GM12878 (cell line): ENCODE data around the gene UTP3. TPM values are rescaled to one million over a fixed set of nuclear protein-coding genes. Genes with fewer than 3 reads are reported as not detected.
A peak's percentile ranks its signal among the peaks of the same experiment; 100 is the strongest.

Experiments
- ATAC-seq: fragments of 200-7000 bp; cut with Tn5 transposase; 3 replicates; pipeline ENCODE4 v1.9.1; 2020; ENCODE audit warnings: mild to moderate bottlenecking, moderate library complexity
- BruUV-seq: library from RNA; stranded (reverse); fragments of 400-500 nt; replicated peaks from 2 replicates; lab custom pipeline; 2021; lab: Mats Ljungman, UMichigan
- CTCF ChIA-PET: fragments of 300-600 bp; sonication (Branson Sonifier 250); formaldehyde crosslinking; extraction: SDS; loops from one replicate; lab custom pipeline; 2021; ENCODE audit warnings: inconsistent platforms; lab: Yijun Ruan, JAX
- POLR2A ChIA-PET: fragments of 350-600 bp; formaldehyde crosslinking; extraction: SDS; loops from one replicate; lab custom pipeline; 2021; ENCODE audit warnings: inconsistent platforms; lab: Charles Lee
- RAD21 ChIA-PET: fragments of 300-600 bp; sonication (Branson Sonifier 250); formaldehyde crosslinking; loops from one replicate; lab custom pipeline; 2023; ENCODE audit warnings: antibody characterized with exemption; ENCODE audit not compliant: unreplicated experiment; lab: Charles Lee
- SMC1A ChIA-PET: fragments of 300-600 bp; sonication (Branson Sonifier 250); formaldehyde crosslinking; loops from one replicate; lab custom pipeline; 2023; ENCODE audit not compliant: unreplicated experiment, uncharacterized antibody; lab: Charles Lee
- DNase-seq: peaks from one replicate; pipeline ENCODE4 v3.0.0-alpha.2; 2011; ENCODE audit warnings: low read depth, low spot score
- FAIRE-seq: peaks from 3 replicates; lab custom pipeline; 2011; peaks lifted over from hg19 to GRCh38; lab: Jason Lieb, UNC
- H2AFZ ChIP-seq: 2 replicates; pipeline ENCODE4 v1.6.0; 2011; ENCODE audit warnings: low read depth, low read length, control low read depth; ENCODE audit not compliant: control insufficient read depth
- H3K27ac ChIP-seq: 2 replicates; pipeline ENCODE4 v1.5.1; 2011; ENCODE audit warnings: control low read depth; ENCODE audit not compliant: control insufficient read depth, insufficient read depth
- H3K27me3 ChIP-seq, 2 experiments: replicated peaks in 1 of 2; 2 replicates each; pipeline versions ENCODE4 v1.6.0 to v1.6.1; 2011; ENCODE audit warnings: low read length in 1 of 2; ENCODE audit not compliant: control insufficient read depth in 2 of 2, insufficient read depth in 2 of 2
- H3K36me3 ChIP-seq, 2 experiments: 2 replicates each; pipeline ENCODE4 v1.5.1; 2011; ENCODE audit warnings: low read length in 1 of 2; ENCODE audit not compliant: control insufficient read depth in 2 of 2, insufficient read depth in 2 of 2
- H3K4me1 ChIP-seq: 2 replicates; pipeline ENCODE4 v1.6.1; 2011; ENCODE audit warnings: mild to moderate bottlenecking, low read length, moderate library complexity, mixed read lengths; ENCODE audit not compliant: control insufficient read depth, insufficient read depth
- H3K4me2 ChIP-seq: 2 replicates; pipeline ENCODE4 v1.6.0; 2011; ENCODE audit warnings: control low read depth; ENCODE audit not compliant: control insufficient read depth, insufficient read depth
- H3K4me3 ChIP-seq: fragments of 200-600 bp; sonication (generic); 2 replicates; pipeline ENCODE4 v1.5.1; 2016
- H3K79me2 ChIP-seq: 2 replicates; pipeline ENCODE4 v1.6.0; 2011; ENCODE audit warnings: low read length; ENCODE audit not compliant: control insufficient read depth, insufficient read depth
- H3K9ac ChIP-seq: 2 replicates; pipeline ENCODE4 v1.8.0; 2011; ENCODE audit warnings: low read length, control low read depth, mixed read lengths; ENCODE audit not compliant: control insufficient read depth, insufficient read depth
- H3K9me3 ChIP-seq: replicated peaks from 3 replicates; pipeline ENCODE4 v1.5.1; 2011; ENCODE audit warnings: mild to moderate bottlenecking, low read length; ENCODE audit not compliant: control insufficient read depth, insufficient read depth
- H4K20me1 ChIP-seq: 2 replicates; pipeline ENCODE4 v1.6.0; 2011; ENCODE audit not compliant: control insufficient read depth, insufficient read depth
- ASH2L ChIP-seq: fragments of 300-600, 200-600 bp; sonication (generic); IDR thresholded peaks from 2 replicates; pipeline ENCODE4 v1.6.1; 2017; ENCODE audit warnings: low read depth, mild to moderate bottlenecking, borderline replicate concordance
- CREB1 ChIP-seq: IDR thresholded peaks from 2 replicates; pipeline ENCODE4 v1.6.1; 2012; ENCODE audit warnings: low read depth, mild to moderate bottlenecking, inconsistent platforms
- EP300 ChIP-seq, 2 experiments: fragments of 150-350 bp in 1 of 2; IDR thresholded peaks; 2 replicates each; pipeline ENCODE4 v1.6.1; 2011 to 2012; ENCODE audit warnings: low read depth in 2 of 2, low read length in 2 of 2, borderline replicate concordance in 1 of 2, improper control_type of control experiment in 1 of 2, inconsistent platforms in 1 of 2; ENCODE audit not compliant: control insufficient read depth in 1 of 2
- HDAC6 ChIP-seq: fragments of 200-600 bp; sonication (generic); IDR thresholded peaks from one replicate; pipeline ENCODE4 v1.8.0; 2017; ENCODE audit warnings: antibody characterized with exemption; ENCODE audit not compliant: unreplicated experiment
- MEF2A ChIP-seq: IDR thresholded peaks from 2 replicates; pipeline ENCODE4 v1.6.1; 2011; ENCODE audit warnings: low read depth, mild to moderate bottlenecking, low read length, moderate library complexity; ENCODE audit not compliant: insufficient read depth
- NFIC ChIP-seq: IDR thresholded peaks from 2 replicates; pipeline ENCODE4 v1.6.1; 2012; ENCODE audit warnings: low read depth, mild to moderate bottlenecking, inconsistent platforms, low read length, moderate library complexity
- NR2F1 ChIP-seq: fragments of 450-650 bp; conservative IDR thresholded peaks from 2 replicates; pipeline ENCODE4 v1.6.1; 2017; ENCODE audit warnings: mild to moderate bottlenecking
- POU2F2 ChIP-seq: IDR thresholded peaks from 3 replicates; pipeline ENCODE4 v1.6.1; 2011; ENCODE audit warnings: low read depth, mild to moderate bottlenecking, low read length, borderline replicate concordance
- RUNX3 ChIP-seq: IDR thresholded peaks from 2 replicates; pipeline ENCODE4 v1.6.1; 2012; ENCODE audit warnings: low read length, inconsistent platforms
- SP1 ChIP-seq: IDR thresholded peaks from one replicate; pipeline ENCODE4 v1.6.1; 2011; ENCODE audit warnings: low read depth, low read length
- SREBF2 ChIP-seq: IDR thresholded peaks from 2 replicates; pipeline ENCODE4 v1.6.1; 2012; ENCODE audit warnings: mild to moderate bottlenecking, low read length
- ZNF384 ChIP-seq: IDR thresholded peaks from 2 replicates; pipeline ENCODE4 v1.6.1; 2012; ENCODE audit warnings: low read depth, mild to moderate bottlenecking, low read length, improper control_type of control experiment, borderline replicate concordance
- ZZZ3 ChIP-seq: IDR thresholded peaks from 2 replicates; pipeline ENCODE4 v1.6.1; 2011; ENCODE audit warnings: low read depth; ENCODE audit not compliant: control insufficient read depth, insufficient read length
- WGBS: methylation state at CpG from one replicate; pipeline ENCODE4 v1.1.6; 2016; ENCODE audit warnings: low lambda C conversion rate; ENCODE audit not compliant: insufficient replicate concordance, insufficient coverage; ENCODE audit errors: missing lambda C conversion rate; 5-methylcytosine and 5-hydroxymethylcytosine counted together
- in situ Hi-C: fragments of 300-500 bp; cut with MboI; formaldehyde crosslinking; loops from 9 replicates; pipeline ENCODE4 v1.14.3; 2018; ENCODE audit warnings: mixed read lengths
- intact Hi-C: fragments of 100-400 bp; cut with micrococcal nuclease; formaldehyde crosslinking; loops from one replicate; pipeline ENCODE4 v1.14.2; 2022; ENCODE audit not compliant: unreplicated experiment
- polyA plus RNA-seq, 11 experiments: library from polyadenylated mRNA; depleted of rRNA in 4 of 11; unstranded in 6 of 11; stranded (reverse) in 5 of 11; fragments of >200 nt; fragmentation: Nextera tagmentation in 4 of 11; fragmentation: Illumina TruSeq in 1 of 11; extraction: Ambion mirVana in 4 of 11; extraction: Trizol in 1 of 11; gene quantifications; 1 replicate in 1 of 11; 2 replicates in 10 of 11; pipeline versions ENCODE4 v1.2.1 to v1.2.3, GENCODE V29; 2011 to 2016; ENCODE audit warnings: inconsistent platforms in 2 of 11, missing spikeins in 2 of 11, low read depth in 1 of 11
- total RNA-seq, 4 experiments: library from RNA; depleted of rRNA in 3 of 4; stranded (reverse); fragments of >200 nt in 3 of 4; fragmentation: Illumina TruSeq in 1 of 4; extraction: Trizol in 1 of 4; gene quantifications; 2 replicates each; pipeline versions ENCODE4 v1.2.1 to v1.2.3, GENCODE V29; 2013 to 2021
- TF ChIP-seq, protein P1 (sequence below): fragments of 450-650 bp; formaldehyde crosslinking; IDR thresholded peaks from 2 replicates; pipeline ENCODE4 v1.4.0; 2020; ENCODE audit warnings: mild to moderate bottlenecking, moderate library complexity
- TF ChIP-seq, protein P2 (sequence below): fragments of 450-650 bp; IDR thresholded peaks from 2 replicates; pipeline ENCODE4 v1.6.1; 2016; ENCODE audit warnings: mild to moderate bottlenecking
- TF ChIP-seq, protein P3 (sequence below): IDR thresholded peaks from 2 replicates; pipeline ENCODE4 v1.6.1; 2012; ENCODE audit warnings: low read length, inconsistent platforms

Gene UTP3
- total and polyA plus RNA-seq, 10 of the 15 experiments (the other 5 are each of a cell fraction or from before 2014, with no cell fraction given): 15.8 to 60.7 (median 22.5) TPM

DNA sequence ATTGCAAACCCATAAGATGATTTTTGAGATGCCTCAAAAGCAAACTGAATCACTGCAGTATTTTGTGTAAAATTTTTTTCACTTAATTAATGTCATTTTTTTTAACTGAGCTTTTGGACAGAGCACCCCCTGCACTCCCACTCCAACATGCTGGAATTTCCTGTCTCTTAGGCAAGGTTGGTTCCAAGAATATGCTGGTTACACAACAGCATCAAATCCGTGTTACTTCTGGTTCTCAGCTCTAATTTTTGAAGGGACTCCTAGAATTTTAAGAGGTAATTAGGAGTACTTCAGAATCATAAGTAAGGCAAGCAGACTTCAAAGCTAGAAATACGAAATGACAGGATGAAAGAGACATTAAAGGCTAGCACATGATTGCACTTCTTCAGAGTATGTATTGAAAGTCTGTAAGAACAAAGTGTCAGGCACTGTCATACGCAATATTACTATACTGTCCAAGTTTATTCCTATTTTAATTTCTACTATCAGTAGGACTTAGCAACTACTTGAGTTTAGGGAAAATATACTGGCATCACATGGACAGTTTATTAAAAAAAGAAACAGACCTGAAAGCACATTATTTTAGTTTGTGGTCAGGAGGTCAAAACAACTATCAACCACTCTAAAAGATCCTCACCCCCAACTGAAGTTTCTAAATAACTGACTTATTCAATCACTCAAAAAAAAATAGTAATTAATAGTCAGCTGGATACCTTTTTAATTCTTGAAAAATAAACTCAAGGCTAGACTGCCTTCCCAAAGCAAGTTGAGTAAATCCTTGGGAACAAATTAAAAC is 20.4 kb upstream of the UTP3 start:
- BruUV-seq: no TSS peak
- WGBS: 41% methylated on average over 3 of the region's 3 CpGs

More for the DNA sequence above, 20.4 kb upstream of the UTP3 start:
- POLR2A ChIA-PET: interaction anchor here (0.9 to 2.8 kb wide), 6 partner anchors 9 to 68 kb away, joined by 3 to 28 read pairs (median 4); no protein-coding TSS in a partner anchor
- Histone ChIP-seq H3K4me3 (no peak overlapping the region), H3K9me3 (no peaks in the 10 kb centered on the region), H2AFZ (peak overlapping the region; percentile 26), H3K36me3 (no peaks in the 10 kb centered on the region), H3K79me2 (peaks cover 11% of the 10 kb centered on the region), H3K9ac (no peak overlapping the region), H4K20me1 (no peaks in the 10 kb centered on the region), H3K27ac (no peak overlapping the region), H3K4me2 (peak overlapping the region; percentile 35; the same call in 1 of the 2 replicates), H3K27me3 (no peaks in the 10 kb centered on the region), H3K4me1 (peaks cover 9% of the 10 kb centered on the region)
- SMC1A ChIA-PET: interaction anchor here (0.7 to 13.0 kb wide), 8 partner anchors 12 to 501 kb away, joined by 3 to 170 read pairs (median 4); no protein-coding TSS in a partner anchor
- no peak for FAIRE-seq
- in situ Hi-C loops (no loop called here), intact Hi-C loops (loop anchor here (1.0 kb wide), 1 partner anchor 11 kb away; no protein-coding TSS in a partner anchor)
- DNase-seq: no peak
- RAD21 ChIA-PET: interaction anchor here (0.7 to 5.8 kb wide), 6 partner anchors 9 to 161 kb away, joined by 3 to 44 read pairs (median 4); no protein-coding TSS in a partner anchor
- CTCF ChIA-PET: interaction anchor here (1.0 to 4.4 kb wide), 7 partner anchors 10 to 336 kb away, joined by 3 to 25 read pairs (median 3); partner anchors contain the start of gene GRSF1
- TF ChIP-seq ZZZ3: no peak
- peak; percentile 82 for TF ChIP-seq RUNX3
- TF ChIP-seq ZNF384: 0 out of 2 replicates have a peak, but pooled peaks have one; percentile 34
- peak; percentile 79 for TF ChIP-seq NR2F1
- no peak for TF ChIP-seq HDAC6
- no peak for TF ChIP-seq SP1
- TF ChIP-seq, protein P1, sequence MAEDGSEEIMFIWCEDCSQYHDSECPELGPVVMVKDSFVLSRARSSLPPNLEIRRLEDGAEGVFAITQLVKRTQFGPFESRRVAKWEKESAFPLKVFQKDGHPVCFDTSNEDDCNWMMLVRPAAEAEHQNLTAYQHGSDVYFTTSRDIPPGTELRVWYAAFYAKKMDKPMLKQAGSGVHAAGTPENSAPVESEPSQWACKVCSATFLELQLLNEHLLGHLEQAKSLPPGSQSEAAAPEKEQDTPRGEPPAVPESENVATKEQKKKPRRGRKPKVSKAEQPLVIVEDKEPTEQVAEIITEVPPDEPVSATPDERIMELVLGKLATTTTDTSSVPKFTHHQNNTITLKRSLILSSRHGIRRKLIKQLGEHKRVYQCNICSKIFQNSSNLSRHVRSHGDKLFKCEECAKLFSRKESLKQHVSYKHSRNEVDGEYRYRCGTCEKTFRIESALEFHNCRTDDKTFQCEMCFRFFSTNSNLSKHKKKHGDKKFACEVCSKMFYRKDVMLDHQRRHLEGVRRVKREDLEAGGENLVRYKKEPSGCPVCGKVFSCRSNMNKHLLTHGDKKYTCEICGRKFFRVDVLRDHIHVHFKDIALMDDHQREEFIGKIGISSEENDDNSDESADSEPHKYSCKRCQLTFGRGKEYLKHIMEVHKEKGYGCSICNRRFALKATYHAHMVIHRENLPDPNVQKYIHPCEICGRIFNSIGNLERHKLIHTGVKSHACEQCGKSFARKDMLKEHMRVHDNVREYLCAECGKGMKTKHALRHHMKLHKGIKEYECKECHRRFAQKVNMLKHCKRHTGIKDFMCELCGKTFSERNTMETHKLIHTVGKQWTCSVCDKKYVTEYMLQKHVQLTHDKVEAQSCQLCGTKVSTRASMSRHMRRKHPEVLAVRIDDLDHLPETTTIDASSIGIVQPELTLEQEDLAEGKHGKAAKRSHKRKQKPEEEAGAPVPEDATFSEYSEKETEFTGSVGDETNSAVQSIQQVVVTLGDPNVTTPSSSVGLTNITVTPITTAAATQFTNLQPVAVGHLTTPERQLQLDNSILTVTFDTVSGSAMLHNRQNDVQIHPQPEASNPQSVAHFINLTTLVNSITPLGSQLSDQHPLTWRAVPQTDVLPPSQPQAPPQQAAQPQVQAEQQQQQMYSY (CRISPR knock-in tag): no peak
- TF ChIP-seq POU2F2: no peak
- TF ChIP-seq SREBF2: no peak
- no peak for TF ChIP-seq CREB1
- TF ChIP-seq EP300 (IDR thresholded peaks at IDR 0.05; ENCODE audit: borderline replicate concordance in 1 of 2, control insufficient read depth in 1 of 2, low read depth in 2 of 2, low read length in 2 of 2): 0 out of 4 replicates have a peak, but pooled peaks of 1 of the 2 experiments have one; percentile 24
- no peak for TF ChIP-seq ASH2L
- TF ChIP-seq NFIC: peak; percentile 62
- TF ChIP-seq MEF2A: peak; percentile 69; the same call in 1 of the 2 replicates
- TF ChIP-seq, protein P2, sequence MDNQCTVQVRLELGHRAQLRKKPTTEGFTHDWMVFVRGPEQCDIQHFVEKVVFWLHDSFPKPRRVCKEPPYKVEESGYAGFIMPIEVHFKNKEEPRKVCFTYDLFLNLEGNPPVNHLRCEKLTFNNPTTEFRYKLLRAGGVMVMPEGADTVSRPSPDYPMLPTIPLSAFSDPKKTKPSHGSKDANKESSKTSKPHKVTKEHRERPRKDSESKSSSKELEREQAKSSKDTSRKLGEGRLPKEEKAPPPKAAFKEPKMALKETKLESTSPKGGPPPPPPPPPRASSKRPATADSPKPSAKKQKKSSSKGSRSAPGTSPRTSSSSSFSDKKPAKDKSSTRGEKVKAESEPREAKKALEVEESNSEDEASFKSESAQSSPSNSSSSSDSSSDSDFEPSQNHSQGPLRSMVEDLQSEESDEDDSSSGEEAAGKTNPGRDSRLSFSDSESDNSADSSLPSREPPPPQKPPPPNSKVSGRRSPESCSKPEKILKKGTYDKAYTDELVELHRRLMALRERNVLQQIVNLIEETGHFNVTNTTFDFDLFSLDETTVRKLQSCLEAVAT: peak; percentile 18; the same call in 1 of the 2 replicates
- TF ChIP-seq, protein P3, sequence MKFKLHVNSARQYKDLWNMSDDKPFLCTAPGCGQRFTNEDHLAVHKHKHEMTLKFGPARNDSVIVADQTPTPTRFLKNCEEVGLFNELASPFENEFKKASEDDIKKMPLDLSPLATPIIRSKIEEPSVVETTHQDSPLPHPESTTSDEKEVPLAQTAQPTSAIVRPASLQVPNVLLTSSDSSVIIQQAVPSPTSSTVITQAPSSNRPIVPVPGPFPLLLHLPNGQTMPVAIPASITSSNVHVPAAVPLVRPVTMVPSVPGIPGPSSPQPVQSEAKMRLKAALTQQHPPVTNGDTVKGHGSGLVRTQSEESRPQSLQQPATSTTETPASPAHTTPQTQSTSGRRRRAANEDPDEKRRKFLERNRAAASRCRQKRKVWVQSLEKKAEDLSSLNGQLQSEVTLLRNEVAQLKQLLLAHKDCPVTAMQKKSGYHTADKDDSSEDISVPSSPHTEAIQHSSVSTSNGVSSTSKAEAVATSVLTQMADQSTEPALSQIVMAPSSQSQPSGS: peak; percentile 37; the same call in 1 of the 2 replicates
- peak; percentile 59 for ATAC-seq
